Measurements from ENCODE around the gene COLEC12.

Gene COLEC12

GRCh38 chr18:500632-501405 lies at the start of gene COLEC12:
Gene COLEC12, minus strand, starts transcription at chr18:500701. Its CDS starts 187 bp downstream, at chr18:500514.
- DNase-seq (ENCODE audit: extremely low read depth, low read depth) = no peak
- TF ChIP-seq, protein P1, sequence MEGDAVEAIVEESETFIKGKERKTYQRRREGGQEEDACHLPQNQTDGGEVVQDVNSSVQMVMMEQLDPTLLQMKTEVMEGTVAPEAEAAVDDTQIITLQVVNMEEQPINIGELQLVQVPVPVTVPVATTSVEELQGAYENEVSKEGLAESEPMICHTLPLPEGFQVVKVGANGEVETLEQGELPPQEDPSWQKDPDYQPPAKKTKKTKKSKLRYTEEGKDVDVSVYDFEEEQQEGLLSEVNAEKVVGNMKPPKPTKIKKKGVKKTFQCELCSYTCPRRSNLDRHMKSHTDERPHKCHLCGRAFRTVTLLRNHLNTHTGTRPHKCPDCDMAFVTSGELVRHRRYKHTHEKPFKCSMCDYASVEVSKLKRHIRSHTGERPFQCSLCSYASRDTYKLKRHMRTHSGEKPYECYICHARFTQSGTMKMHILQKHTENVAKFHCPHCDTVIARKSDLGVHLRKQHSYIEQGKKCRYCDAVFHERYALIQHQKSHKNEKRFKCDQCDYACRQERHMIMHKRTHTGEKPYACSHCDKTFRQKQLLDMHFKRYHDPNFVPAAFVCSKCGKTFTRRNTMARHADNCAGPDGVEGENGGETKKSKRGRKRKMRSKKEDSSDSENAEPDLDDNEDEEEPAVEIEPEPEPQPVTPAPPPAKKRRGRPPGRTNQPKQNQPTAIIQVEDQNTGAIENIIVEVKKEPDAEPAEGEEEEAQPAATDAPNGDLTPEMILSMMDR (IDR thresholded peaks at IDR 0.05; ENCODE audit: low read depth, low read length) = no peak

DNA sequence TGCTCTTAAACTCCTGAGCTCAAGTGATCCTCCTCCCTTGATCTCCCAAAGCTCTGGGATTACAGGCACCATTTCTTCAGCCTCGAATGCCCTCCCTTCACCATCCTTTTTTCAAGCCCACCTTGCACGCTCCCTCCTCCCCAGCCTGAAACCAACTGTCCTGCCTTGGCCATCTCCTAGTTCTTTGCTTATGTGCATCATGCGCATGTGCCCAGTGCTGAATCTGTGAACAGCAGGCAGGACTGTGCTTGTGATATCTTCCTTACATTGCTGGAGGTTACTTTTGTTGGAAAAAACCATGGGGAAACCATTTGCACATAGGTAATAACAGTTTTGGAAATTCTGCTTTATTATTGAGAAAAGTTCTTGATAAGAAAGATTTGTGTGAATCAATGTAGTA lies 49.5 kb upstream of the COLEC12 start:
- no peak for DNase-seq (ENCODE audit: extremely low read depth, low read depth)
- TF ChIP-seq, protein P1 (IDR thresholded peaks at IDR 0.05; ENCODE audit: low read depth, low read length) = no peak

GRCh38 chr18:543447-544078 lies 43.1 kb upstream of the COLEC12 start:
- TF ChIP-seq, protein P1 (IDR thresholded peaks at IDR 0.05; ENCODE audit: low read depth, low read length) = no peak
- no peak for DNase-seq (ENCODE audit: extremely low read depth, low read depth)

- DNase-seq (ENCODE audit: extremely low read depth, low read depth) = no peak
- TF ChIP-seq, protein P1 (IDR thresholded peaks at IDR 0.05; ENCODE audit: low read depth, low read length) = no peak
Observed at GRCh38 chr18:533995-534601, 33.6 kb upstream of the COLEC12 start.

GRCh38 chr18:532632-533031 lies 32.1 kb upstream of the COLEC12 start:
- TF ChIP-seq, protein P1 (IDR thresholded peaks at IDR 0.05; ENCODE audit: low read depth, low read length) = no peak
- DNase-seq (ENCODE audit: extremely low read depth, low read depth) = no peak

DNA sequence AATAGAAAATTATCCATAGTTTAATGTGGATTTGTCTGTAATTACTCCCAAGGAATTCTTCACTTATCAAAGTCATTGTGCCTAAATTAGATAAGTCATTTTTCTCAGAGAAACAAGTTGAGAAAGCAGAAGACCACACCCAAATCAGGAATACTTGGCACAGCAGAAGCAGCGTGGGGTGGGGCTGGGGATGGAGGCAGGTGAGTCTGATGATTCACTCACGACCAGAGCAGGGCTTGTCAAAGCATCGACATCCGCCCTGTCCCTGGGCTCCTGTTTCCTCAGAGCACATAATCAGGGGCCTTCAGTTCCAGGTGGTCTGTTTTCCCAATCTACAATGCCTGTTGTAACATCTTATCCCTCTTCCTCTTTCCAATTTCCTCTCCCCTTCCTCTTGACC lies 31.5 kb upstream of the COLEC12 start:
- TF ChIP-seq, protein P1 (IDR thresholded peaks at IDR 0.05; ENCODE audit: low read depth, low read length) = no peak
- DNase-seq (ENCODE audit: extremely low read depth, low read depth) = no peak

- TF ChIP-seq, protein P1 (IDR thresholded peaks at IDR 0.05; ENCODE audit: low read depth, low read length) = no peak
Observed at GRCh38 chr18:527146-527545, 26.6 kb upstream of the COLEC12 start.

More at GRCh38 chr18:527146-527545, 26.6 kb upstream of the COLEC12 start:
- no peak for DNase-seq (ENCODE audit: extremely low read depth, low read depth)
